Fibroblast of the aortic adventitia (primary cell): Measurements from ENCODE around the gene TMEM43. TPM values are rescaled to one million over a fixed set of nuclear protein-coding genes. Genes with fewer than 3 reads are reported as not detected.

Experiments used
- DNase-seq: peaks from one replicate; pipeline ENCODE4 v3.0.0-alpha.2; 2010; ENCODE audit warnings: low read depth
- H3K4me3 ChIP-seq: 2 replicates; pipeline ENCODE4 v1.5.1; 2011; ENCODE audit warnings: low read depth, mild to moderate bottlenecking, control low read depth, low read length, moderate library complexity
- total RNA-seq: library from RNA; depleted of rRNA; stranded (reverse); fragments of >200 nt; gene quantifications from 2 replicates; pipeline ENCODE4 v1.2.3, GENCODE V29; 2012; ENCODE audit warnings: low replicate concordance
- TF ChIP-seq, protein P1 (sequence below): IDR thresholded peaks from 2 replicates; pipeline ENCODE4 v1.5.1; 2011; ENCODE audit warnings: mild to moderate bottlenecking, low read length, control low read depth, inconsistent platforms; ENCODE audit not compliant: insufficient read depth

TMEM43 gene
- total RNA-seq, 1 donor, result 134 TPM

GRCh38 chr3:14146381-14147065 lies 21.7 kb downstream of the TMEM43 start:
- DNase-seq, result no peak
- TF ChIP-seq, protein P1, sequence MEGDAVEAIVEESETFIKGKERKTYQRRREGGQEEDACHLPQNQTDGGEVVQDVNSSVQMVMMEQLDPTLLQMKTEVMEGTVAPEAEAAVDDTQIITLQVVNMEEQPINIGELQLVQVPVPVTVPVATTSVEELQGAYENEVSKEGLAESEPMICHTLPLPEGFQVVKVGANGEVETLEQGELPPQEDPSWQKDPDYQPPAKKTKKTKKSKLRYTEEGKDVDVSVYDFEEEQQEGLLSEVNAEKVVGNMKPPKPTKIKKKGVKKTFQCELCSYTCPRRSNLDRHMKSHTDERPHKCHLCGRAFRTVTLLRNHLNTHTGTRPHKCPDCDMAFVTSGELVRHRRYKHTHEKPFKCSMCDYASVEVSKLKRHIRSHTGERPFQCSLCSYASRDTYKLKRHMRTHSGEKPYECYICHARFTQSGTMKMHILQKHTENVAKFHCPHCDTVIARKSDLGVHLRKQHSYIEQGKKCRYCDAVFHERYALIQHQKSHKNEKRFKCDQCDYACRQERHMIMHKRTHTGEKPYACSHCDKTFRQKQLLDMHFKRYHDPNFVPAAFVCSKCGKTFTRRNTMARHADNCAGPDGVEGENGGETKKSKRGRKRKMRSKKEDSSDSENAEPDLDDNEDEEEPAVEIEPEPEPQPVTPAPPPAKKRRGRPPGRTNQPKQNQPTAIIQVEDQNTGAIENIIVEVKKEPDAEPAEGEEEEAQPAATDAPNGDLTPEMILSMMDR, result no peak
- H3K4me3 ChIP-seq, result no peak overlapping the region

GRCh38 chr3:14147066-14147435 lies 22.2 kb downstream of the TMEM43 start:
- TF ChIP-seq, protein P1, result no peak
- no peak for DNase-seq
- no peak overlapping the region for H3K4me3 ChIP-seq

DNA sequence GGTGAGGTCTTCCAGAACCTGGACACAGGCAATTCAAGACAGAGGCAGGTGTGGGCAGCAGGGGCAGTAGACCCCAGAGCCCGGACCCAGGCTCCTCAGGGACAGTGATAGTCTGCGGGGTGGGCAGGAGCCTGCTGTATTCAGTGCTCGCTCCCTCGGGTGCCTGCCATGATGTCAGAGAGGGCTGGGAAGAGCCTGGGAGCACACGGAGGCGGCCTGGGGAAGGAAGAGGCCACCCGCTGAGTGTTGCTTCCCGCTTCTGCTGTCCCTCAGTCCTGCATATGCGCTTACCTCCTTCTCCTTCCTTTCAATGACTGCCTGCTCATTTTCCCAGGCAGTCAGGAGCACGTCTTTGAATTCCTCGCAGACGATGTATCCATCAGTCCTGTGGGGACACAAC lies 22.8 kb downstream of the TMEM43 start:
- TF ChIP-seq, protein P1, result no peak
- no peak for DNase-seq
- H3K4me3 ChIP-seq, result no peak overlapping the region

DNA sequence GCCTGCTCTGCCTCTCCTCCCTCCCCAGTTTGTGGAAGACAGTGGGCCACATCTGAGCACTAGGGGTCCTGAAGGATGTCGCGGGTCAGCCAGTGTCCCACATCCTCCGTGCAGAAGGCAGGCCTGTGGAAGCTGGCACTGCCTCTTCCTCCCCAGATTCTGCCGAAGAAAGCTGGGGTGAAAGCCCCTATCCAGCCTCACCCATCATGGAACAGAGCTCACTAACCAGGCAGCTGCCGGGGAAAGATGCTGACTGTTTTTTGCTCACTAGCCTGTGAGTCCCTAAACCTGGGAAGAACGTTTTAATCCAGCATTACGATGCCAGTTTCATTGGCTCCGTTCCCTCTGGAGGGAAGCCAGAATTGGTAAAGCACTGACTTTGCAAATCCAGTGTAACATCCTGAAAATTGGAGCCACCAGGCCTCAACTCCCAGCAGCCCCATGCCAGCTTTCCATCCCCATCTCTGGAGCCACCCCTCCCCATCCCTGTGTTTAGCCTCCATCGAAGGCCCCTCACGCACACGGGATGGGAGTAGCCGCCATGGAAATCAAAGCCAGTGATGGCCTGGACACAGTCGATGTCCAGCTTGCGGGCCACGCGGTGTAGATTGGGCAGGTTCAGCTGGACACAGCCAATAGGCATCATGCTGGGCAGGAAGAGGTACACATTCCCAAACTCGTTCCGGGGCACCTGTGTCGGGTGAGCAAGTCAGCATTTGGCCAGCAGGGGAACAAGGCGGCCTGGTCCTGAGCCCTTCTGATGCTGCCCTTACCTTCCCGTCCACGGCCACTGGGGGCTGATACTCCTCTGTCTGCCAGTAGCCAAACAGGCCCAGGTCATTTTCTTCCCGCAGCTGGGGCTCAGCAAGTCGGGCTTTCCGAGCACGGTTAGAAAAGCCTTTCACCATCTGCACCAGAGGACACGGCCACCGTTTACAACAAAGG lies 23.5 kb downstream of the TMEM43 start:
- no peak overlapping the region for H3K4me3 ChIP-seq
- TF ChIP-seq, protein P1, result peak; percentile 11
- no peak for DNase-seq

- H3K4me3 ChIP-seq, result no peak overlapping the region
Observed at GRCh38 chr3:14150078-14150477, 25.2 kb downstream of the TMEM43 start.

DNA sequence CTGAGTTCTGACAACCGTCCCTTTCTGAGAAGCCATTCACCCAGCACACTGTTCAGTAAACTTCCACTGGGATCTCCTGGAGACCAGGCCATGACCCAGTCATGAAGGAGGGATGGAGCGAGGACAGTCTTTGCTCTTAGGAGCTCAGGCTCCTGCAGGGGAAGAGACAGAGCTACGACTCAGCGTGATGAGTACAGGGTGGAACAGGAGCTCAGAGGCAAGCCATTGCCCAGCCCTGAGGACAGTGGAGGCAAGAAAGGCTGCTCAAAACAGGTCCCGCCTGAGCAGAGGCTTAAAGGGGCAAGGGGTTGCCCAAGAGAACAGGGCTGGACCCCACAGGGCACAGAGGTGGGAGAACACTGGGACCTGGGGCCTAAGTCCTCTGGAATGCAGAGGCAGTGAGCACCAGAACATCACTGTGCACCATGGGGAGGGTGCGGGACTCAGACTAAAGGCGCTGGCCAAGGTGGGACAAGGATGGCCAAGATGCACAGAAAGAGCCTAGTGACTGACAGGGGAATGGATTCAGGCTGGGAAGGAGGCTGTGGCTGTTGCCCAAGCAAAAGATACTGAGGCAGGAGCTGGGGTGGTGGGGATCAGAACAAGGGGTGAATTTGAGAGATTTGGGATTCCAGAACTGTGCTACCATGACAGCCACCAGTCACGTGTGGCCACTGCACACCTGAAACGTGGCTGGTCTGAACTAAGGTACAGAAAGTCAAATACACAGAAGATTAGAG lies 25.8 kb downstream of the TMEM43 start:
- TF ChIP-seq, protein P1, result no peak
- DNase-seq, result no peak
- no peak overlapping the region for H3K4me3 ChIP-seq

More at GRCh38 chr3:14150078-14150477, 25.2 kb downstream of the TMEM43 start:
- TF ChIP-seq, protein P1, result no peak
- DNase-seq, result no peak
